Endothelial cell of hepatic sinusoid (primary cell): ENCODE data around the gene NADK.

Experiments used
- in situ Hi-C: cut with HindIII; loops from 2 replicates; pipeline ENCODE4 v1.10.0; 2017; ENCODE audit warnings: low sequenced_read_pairs

Gene NADK

DNA sequence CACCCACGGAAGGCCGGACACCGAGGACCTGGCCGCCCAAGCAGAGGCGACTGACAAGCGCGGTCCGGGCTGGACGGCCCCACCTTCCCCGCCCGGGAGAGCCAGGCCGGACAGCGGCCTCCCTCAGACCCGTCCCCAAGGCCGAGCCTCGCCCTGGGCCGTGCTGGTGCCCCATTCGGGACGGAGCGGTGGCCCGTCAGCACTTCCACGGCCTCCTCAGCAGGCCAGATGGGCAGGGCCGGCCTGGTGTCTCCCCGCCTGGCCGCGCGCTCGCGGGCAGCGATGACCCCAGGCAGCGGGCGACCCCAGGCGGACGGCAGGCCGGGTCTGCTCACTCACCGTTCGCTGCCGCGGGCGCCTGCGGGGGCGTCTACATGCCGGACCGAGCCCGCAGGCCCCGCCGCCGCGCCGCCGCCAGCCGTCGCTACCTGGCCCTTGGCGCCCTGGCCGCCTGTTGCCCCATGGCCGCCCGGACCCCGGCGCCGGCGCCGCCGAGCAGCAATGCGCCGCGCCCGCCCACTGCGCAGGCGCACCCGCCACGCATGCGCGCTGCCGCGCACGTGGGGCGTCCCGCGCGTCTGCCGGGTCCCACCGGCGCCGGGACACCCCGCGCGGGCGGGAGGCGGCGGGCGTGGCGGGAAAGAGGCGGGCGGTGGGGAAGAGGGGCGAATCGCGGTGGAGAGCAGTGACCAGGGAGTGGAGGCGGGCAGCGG is at the start of gene NADK:
NADK (minus strand) TSS at position 521 of the 713 bp plus-strand sequence. CDS start 13,064 bp downstream, outside the sequence.
- in situ Hi-C loops = no loop called here

DNA sequence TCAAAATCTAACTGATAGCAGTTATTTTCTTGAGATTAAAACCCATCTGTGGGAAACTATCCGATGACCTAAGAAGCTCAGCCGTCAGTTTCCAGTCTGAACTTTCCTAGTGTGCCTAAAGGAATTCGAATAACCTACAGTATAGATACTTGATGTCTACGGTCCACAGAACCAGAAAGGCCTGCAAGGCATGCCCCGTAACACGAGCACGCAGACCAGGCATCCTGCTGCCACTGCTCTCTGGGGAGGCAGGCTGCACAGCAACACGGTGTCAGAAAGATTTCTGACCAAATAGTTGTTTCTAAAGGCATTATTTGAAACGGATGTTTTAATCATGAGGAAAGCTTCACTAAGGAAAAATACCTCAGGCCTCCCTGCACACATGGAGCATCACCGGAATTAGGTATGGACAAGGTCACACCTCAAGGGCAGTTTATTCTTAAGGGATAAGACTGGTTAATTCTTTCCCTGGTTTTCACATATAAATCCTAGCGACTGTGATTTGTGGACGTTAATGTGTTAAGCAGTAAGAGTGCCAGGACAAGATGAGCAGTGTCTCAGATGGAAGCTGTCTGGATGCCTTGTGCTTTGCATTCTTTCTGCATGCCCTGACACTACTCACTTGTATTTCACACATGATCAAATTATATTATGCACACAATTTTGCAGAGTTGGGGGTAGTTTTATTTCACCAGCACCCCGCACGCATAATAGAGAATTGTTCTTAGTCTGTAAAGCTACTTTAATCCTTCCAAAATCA is 49.0 kb upstream of the NADK start:
- in situ Hi-C loops = loop anchor here (10.0 kb wide), 1 partner anchor 242 kb away; no protein-coding TSS in a partner anchor

- in situ Hi-C loops = loop anchor here (10.0 kb wide), 1 partner anchor 242 kb away; no protein-coding TSS in a partner anchor
These were observed 48.3 kb upstream of the NADK start for GRCh38 chr1:1826356-1827088.

DNA sequence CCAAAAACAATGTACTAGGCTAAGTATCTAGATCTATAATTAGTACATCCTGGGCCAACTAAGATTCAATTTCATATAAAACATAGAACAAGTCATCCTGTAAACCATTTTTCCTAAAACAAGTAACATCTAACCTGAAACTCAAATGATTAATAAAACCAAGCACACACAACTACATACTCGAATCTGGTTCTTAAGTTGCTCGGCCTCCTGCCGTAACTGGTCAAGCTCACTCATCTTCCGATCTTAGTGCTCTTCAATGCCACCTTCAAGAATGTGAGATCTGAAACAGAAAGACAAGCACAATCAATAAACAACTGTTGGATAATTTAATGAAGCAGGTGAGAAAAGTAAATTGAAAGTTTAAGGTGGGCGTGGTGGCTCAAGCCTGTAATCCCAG is 46.9 kb upstream of the NADK start:
- in situ Hi-C loops = loop anchor here (10.0 kb wide), 1 partner anchor 240 kb away; no protein-coding TSS in a partner anchor

DNA sequence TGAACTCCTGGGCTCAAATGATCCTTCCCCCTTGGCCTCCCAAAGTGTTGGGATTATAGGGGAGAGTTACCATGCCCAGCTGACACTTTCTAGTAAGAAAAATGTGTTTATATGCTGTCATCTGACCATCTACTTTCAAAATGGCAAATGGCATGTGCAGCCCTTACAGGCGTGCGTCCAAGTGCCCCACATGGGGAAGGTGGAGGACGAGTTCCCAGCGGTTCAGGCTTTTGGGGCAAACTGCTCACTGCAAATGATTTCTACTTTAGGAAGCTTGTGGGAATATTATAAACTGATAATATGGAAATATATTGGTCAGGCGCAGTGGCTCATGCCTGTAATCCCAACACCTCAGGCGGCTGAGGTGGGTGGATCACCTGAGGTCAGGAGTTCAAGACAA is 41.5 kb upstream of the NADK start:
- in situ Hi-C loops = loop anchor here (5.0 to 10.0 kb wide), 3 partner anchors 62 to 235 kb away; no protein-coding TSS in a partner anchor

- in situ Hi-C loops = no loop called here
These were observed 39.0 kb upstream of the NADK start for GRCh38 chr1:1817221-1817620.

GRCh38 chr1:1815606-1816281 is 37.5 kb upstream of the NADK start:
- in situ Hi-C loops = no loop called here

DNA sequence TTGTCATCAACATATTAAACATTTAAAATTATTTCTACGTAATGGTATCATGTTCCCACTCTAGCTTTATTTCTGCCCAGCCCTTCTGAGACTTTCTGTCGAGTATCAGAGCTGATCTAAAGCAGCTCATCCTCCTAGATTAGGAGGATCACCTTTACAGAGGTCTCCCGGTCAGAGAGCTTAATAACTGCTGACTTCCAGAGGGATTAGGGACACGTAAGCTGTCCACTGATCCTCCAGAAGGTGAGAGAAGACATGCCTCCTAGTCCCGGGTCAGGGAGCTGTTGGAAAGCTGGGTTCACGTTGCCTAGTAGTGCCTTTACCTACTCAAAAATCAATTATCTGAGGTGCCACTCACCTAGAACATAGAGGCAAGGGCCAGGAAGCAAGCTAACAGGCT is 31.2 kb upstream of the NADK start:
- in situ Hi-C loops = no loop called here

- in situ Hi-C loops = no loop called here
These were observed 29.9 kb upstream of the NADK start for GRCh38 chr1:1808206-1808605.

GRCh38 chr1:1806890-1807289 is 28.6 kb upstream of the NADK start:
- in situ Hi-C loops = no loop called here

DNA sequence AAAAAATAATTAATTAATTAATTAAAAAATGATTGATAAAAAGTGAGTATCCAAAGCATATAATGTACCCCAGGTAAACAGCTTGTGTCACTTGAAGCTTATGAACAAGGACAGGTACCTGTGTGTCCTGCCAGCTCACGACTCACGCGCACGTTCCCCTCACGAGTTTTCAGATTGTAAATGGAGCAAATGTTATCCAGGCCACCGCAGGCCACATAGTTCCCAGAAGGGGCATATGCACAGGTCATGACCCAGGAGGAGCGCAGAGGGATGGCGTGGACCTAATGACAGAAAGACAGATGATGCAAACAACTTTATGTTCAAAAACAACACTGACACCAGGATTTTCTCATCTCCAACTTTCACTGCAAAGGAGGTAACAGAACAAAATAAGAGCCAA is 26.0 kb upstream of the NADK start:
- in situ Hi-C loops = no loop called here

DNA sequence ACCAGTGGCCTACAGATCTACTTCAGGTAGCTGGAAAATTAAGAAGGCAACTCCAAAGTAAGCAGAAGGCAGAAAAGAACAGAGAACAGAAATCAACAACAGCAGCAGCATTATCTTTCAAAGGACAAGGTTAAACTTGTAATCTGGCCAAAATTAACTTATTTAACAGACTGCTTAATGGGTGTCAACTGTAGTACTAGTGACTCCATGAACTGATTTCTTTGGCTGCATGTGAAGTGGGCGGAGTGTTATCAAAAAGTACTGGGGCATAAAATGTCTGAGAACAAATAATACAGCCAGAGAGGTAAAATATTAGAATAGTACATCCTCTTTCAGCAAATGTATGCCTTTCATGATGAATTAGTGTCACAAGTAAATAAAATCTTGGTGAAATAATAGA is 24.6 kb upstream of the NADK start:
- in situ Hi-C loops = no loop called here

DNA sequence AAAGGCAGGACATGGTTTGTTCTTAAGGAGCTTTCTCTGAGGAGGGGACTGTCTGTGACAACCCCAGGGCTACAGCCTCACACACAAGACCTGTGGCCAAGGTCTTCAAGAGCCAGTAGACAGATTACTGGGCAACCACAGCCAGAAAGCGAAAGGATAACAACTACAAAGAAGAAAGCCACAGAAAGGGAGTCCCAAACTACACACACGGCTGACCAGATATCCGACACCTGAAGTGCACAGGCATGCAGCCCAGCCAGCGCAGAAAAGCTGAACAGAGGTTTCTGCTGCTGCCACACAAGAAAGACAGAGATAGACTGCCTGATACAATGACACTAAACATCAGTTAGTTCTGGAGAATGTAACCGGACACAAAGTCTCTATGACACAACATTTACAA is 21.4 kb upstream of the NADK start:
- in situ Hi-C loops = no loop called here

GRCh38 chr1:1797731-1798341 is 19.6 kb upstream of the NADK start:
- in situ Hi-C loops = no loop called here

DNA sequence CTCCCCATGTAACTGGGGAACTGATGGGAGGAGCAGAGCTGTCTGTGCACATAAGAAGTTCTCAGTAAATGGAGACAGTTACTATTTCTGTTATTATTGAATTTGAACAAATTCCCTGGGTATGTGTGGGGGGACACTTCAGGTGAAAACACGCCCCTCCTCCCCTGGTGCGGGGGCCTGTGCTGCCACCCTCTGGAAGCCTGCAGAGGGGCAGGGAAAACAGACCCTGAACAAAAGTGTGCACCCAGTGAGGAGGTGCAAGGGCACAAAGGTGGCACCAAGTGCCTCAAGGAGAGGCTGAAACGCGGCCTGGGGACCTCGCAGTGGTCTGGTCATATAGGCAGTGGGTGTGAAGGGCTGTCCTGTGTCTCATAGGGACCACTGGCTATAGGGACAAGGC is 18.2 kb upstream of the NADK start:
- in situ Hi-C loops = no loop called here

GRCh38 chr1:1794999-1795398 is 16.7 kb upstream of the NADK start:
- in situ Hi-C loops = no loop called here

GRCh38 chr1:1793481-1794244 is 15.4 kb upstream of the NADK start:
- in situ Hi-C loops = no loop called here

GRCh38 chr1:1788646-1789431 is 10.6 kb upstream of the NADK start:
- in situ Hi-C loops = no loop called here

GRCh38 chr1:1788136-1788535 is 9.9 kb upstream of the NADK start:
- in situ Hi-C loops = no loop called here
